ENCODE results near the gene SRGAP3.

The SRGAP3 gene

DNA sequence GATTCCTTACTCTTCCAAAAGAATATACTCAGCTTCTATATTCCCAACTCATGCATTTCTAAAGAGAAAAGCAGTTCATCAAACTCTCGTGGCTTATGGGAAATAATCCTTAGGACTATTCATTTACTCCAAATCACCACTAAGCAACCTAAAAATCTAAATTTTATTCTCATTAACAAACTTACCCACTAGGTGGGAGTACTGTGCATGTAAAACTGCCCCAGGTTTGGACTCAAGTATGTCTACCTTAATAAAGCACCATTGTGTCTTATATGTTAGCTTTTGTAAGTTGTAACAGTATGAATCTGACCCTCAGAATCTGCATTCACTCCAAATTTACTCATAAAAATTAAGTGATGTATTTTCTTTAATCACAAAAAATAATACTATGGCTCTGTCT lies 311.4 kb downstream of the SRGAP3 start:
- DNase-seq (ENCODE audit: low read depth in 2 of 3, low spot score in 1 of 3) = no peak

DNA sequence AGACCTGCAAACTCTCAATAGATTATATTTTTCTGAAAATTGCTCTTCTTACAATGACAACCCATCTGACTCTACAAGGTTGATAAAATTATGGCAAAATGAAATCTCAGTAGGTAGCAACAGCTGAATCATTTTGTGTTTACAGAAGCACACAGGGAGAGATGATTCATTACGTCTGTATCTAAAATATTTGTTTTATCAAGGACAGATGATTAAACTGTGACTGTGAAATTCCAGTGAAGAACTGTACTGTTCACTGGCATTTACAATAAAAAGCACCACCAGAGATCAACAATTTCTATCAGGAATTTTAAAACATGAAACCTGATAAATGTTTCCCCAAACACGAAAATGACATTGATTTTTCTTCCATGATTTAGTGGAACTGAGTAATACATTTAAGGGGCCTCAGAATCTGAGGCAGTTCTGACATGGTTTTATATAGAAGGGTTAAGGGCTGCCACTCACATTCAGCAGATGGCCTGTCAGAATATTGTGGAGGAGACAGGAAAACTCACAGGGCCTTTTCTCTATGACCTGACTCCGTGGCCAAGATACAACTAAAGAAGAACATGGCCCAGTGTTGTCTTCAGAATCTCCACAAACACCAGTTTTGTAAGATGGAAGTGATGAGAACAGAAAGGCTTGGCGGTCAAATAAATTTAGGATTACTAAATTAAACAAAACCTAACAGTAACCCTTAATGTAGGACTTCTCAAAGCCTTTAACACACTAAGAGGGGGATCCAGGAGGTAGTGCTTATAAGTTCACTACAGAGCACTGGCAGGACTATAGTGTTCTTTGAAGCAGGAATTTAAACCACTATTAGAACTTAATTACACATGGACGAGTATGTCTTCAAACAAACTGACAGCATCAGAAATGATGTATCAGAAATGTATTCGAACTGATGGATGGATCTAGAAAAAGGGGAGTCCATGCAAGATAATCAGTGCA lies 312.1 kb downstream of the SRGAP3 start:
- DNase-seq (ENCODE audit: low read depth in 2 of 3, low spot score in 1 of 3) = no peak

DNA sequence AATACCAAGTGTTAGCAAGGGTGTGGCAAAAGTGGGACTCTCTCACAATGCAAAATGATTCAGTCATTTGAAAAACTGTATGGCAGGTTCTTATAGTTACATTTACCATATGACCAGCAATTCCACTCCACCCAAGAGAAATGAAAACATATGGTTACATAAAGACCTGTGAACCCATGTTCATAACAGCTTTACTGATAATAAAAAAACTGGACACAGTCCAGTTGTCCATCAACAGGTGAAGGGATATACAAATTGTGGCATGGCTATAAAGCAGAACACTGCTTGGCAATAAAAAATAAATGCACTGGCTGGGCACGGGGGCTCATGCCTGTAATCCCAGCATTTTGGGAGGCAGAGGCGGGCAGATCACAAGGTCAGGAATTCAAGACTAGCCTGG lies 316.9 kb downstream of the SRGAP3 start:
- no peak for DNase-seq (ENCODE audit: low read depth in 2 of 3, low spot score in 1 of 3)

DNA sequence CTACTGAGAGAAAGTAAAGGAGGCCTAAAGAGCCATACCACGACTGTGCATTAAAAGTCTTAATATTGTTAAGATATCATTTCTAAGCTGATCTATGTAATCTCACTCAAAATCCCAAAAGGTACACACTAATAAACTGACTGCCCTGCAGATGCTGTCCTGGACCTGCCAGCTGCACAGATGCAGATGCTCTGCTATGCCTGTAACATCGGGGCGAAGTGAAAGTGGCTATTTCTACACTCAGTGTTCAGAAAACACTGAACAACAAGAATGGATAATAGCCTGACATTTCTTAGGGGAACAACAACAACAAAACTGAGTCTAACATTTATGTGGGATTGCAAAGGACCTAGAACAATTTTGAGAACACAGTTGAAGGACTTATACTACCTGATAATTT lies 318.1 kb downstream of the SRGAP3 start:
- DNase-seq (ENCODE audit: low read depth in 2 of 3, low spot score in 1 of 3) = no peak
